ENCODE measurements around the gene SLC16A3. TPM values are rescaled to one million over a fixed set of nuclear protein-coding genes. Genes with fewer than 3 reads are reported as not detected.

The SLC16A3 gene
- total and polyA plus RNA-seq, 9 of the 15 experiments (the other 6 are each of a cell fraction or from before 2014, with no cell fraction given) = 0.11 to 5.4 (median 1.2) TPM; not detected in 2

- peak in 1 of 3 experiments; percentile 58; a peak in 2 of 6 replicates for TF ChIP-seq ZBTB11 (CRISPR knock-in tag; IDR thresholded peaks at IDR 0.05)
- TF ChIP-seq GABPA (tag; conservative IDR thresholded peaks at IDR 0.05; ENCODE audit: low read depth) = no peak
- TF ChIP-seq VEZF1 (CRISPR knock-in tag; IDR thresholded peaks at IDR 0.05) = peak; percentile 95
- TF ChIP-seq ARID4B (CRISPR knock-in tag; IDR thresholded peaks at IDR 0.05) = 0 out of 2 replicates have a peak, but pooled peaks have one; percentile 5
- 0 out of 2 replicates have a peak, but pooled peaks have one; percentile 18 for TF ChIP-seq SPI1 (IDR thresholded peaks at IDR 0.05; ENCODE audit: borderline replicate concordance, low read depth, low read length)
- no peak for TF ChIP-seq ZZZ3 (IDR thresholded peaks at IDR 0.05)
- 0 out of 2 replicates have a peak, but pooled peaks have one; percentile 45 for TF ChIP-seq POLR2A (conservative IDR thresholded peaks at IDR 0.05)
- TF ChIP-seq ESRRB (CRISPR knock-in tag; IDR thresholded peaks at IDR 0.05; ENCODE audit: borderline replicate concordance) = 0 out of 2 replicates have a peak, but pooled peaks have one; percentile 45
- TF ChIP-seq ZNF639 (CRISPR knock-in tag; conservative IDR thresholded peaks at IDR 0.05 in 1 of 2, IDR thresholded peaks at IDR 0.05 in 1 of 2) = peak in 1 of 2 experiments; percentile 39; a peak in 1 of 4 replicates
- peak; percentile 68 for TF ChIP-seq POLR2G (IDR thresholded peaks at IDR 0.05; ENCODE audit: low read depth, low read length)
- no peak for TF ChIP-seq MLLT1 (IDR thresholded peaks at IDR 0.05)
- TF ChIP-seq HDAC6 (IDR thresholded peaks at IDR 0.05; ENCODE audit: low read depth, low read length) = 0 out of 2 replicates have a peak, but pooled peaks have one; percentile 2
- TF ChIP-seq MIER1 (IDR thresholded peaks at IDR 0.05; ENCODE audit: low read depth) = no peak
- no peak for TF ChIP-seq PTBP1 (IDR thresholded peaks at IDR 0.05; ENCODE audit: low read depth, low read length)
- no peak for TF ChIP-seq ZNF57 (CRISPR knock-in tag; IDR thresholded peaks at IDR 0.05)
These were observed 2.4 kb downstream of the SLC16A3 start (continued) for GRCh38 chr17:82231312-82231561.
